ENCODE measurements around the gene SPATA21. TPM values are rescaled to one million over a fixed set of nuclear protein-coding genes. Genes with fewer than 3 reads are reported as not detected.
A peak's percentile ranks its signal among the peaks of the same experiment; 100 is the strongest.
"Not testable (repeated sequence)": the region's sequence is repeated elsewhere in the genome, so short reads cannot be mapped to it uniquely, and the experiment has no call there.

The SPATA21 gene, protein sequence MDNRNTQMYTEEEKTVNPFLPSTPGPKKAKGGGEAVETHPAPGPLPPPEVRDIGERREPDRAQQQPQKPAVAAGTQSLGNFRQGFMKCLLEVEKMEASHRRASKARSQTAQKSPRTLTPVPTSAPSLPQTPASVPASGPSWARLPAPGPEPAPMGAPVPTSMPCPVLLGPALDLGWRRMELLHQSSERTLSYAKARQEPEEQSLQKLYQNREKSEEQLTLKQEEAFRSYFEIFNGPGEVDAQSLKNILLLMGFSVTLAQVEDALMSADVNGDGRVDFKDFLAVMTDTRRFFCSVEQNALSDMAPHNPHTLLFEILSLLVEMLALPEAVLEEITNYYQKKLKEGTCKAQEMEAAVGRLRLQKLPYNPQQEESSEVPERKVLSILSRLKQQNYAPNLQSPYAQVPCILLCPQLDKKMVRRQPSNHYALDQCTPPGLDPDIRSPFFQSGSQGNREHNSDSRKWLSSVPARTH
- not detected in 2 replicates for total RNA-seq
- long read RNA-seq, partial matches to known transcripts = 0 of 2 reads
- long read RNA-seq, other reads (novel, unspliced or antisense) = 2 of 2 reads

DNA sequence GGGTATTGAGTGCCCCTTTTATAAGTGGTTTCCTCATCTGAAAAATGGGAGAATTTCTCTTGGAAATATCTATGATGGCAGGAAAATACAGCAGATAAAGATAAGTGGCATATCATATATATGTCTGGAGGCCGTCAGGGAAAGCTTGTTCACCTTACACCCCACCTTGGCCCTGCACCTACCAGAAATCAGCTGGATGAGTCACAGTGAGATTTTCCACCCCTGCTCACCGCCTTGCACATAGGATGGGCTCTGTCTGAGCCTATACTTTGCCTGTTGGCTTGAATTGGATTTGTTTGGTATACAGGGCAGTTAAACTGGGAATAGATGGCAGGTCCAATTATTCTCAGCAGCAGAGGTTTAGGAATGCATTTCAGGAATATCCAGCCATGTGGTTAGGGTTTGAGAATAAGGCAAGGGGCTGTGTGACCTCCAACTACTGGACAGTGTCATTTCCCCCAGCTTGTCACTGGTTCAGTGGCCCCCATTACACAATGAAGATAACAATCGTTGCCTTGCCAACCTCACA is at the start of gene SPATA21:
Gene SPATA21 (minus strand): TSS at position 479 of the 529 bp plus-strand sequence. CDS start 6,053 bp downstream, outside the sequence.
- Mint-ChIP-seq H3K36me3 (ENCODE audit: low read depth) (no peaks in the 10 kb centered on the region), H3K4me1 (peaks cover 22% of the 10 kb centered on the region), H3K9me3 (no peaks in the 10 kb centered on the region), H3K27me3 (ENCODE audit: low read depth) (no peaks in the 10 kb centered on the region), H3K27ac (ENCODE audit: unreplicated experiment) (no peak within 1 kb of the TSS), H3K4me3 (peak within 1 kb of the TSS; percentile 54)
- DNase-seq (ENCODE audit: low read depth, low spot score) = no peak
- TF ChIP-seq, protein P1, sequence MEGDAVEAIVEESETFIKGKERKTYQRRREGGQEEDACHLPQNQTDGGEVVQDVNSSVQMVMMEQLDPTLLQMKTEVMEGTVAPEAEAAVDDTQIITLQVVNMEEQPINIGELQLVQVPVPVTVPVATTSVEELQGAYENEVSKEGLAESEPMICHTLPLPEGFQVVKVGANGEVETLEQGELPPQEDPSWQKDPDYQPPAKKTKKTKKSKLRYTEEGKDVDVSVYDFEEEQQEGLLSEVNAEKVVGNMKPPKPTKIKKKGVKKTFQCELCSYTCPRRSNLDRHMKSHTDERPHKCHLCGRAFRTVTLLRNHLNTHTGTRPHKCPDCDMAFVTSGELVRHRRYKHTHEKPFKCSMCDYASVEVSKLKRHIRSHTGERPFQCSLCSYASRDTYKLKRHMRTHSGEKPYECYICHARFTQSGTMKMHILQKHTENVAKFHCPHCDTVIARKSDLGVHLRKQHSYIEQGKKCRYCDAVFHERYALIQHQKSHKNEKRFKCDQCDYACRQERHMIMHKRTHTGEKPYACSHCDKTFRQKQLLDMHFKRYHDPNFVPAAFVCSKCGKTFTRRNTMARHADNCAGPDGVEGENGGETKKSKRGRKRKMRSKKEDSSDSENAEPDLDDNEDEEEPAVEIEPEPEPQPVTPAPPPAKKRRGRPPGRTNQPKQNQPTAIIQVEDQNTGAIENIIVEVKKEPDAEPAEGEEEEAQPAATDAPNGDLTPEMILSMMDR (conservative IDR thresholded peaks at IDR 0.05) = no peak

DNA sequence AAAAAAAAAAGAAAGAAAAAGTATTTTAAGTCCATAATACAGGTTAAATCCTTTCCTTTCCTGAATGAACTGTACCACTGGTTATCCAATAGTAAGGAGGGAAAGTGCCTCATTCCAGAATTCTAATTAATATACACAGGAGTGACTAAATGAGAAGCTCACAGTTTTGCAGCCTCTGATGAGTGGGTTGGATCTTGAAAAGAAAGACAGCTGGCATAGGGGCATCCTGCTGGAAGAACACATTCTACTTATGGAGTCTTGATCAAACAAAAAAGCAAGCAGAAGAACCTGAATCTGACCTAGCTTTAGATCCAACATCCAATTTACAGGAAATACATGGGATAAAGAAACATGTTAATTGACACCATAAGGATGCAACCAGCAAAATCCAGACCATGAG is 49.8 kb upstream of the SPATA21 start:
- not testable (repeated sequence) for H3K27ac Mint-ChIP-seq (ENCODE audit: unreplicated experiment); H3K36me3 Mint-ChIP-seq (ENCODE audit: low read depth); H3K4me1 Mint-ChIP-seq; H3K27me3 Mint-ChIP-seq (ENCODE audit: low read depth); H3K4me3 Mint-ChIP-seq; DNase-seq (ENCODE audit: low read depth, low spot score); H3K9me3 Mint-ChIP-seq

DNA sequence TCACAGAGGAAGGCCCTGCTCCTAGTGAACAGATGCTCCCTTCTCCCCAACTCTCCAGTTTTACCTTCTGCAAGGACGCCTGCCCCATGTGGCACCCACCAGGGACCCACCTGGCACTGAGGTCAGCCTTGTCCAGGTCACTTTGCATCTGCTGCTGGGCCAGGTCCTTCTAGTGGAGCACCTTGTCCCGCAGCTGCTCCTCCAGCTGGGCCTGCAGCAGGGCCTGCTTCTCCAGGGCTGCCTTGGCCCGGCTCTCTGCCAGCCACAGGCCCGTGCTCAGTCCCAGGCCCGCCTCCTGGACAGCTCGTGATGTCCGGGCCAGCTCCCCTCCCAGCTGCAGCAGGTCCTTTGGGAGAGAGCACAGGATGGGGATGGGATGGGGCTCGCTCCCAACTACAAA is 49.1 kb upstream of the SPATA21 start:
- H3K36me3 Mint-ChIP-seq (ENCODE audit: low read depth); H3K4me1 Mint-ChIP-seq; H3K27me3 Mint-ChIP-seq (ENCODE audit: low read depth); H3K27ac Mint-ChIP-seq (ENCODE audit: unreplicated experiment); H3K4me3 Mint-ChIP-seq; H3K9me3 Mint-ChIP-seq; DNase-seq (ENCODE audit: low read depth, low spot score): not testable (repeated sequence)

DNA sequence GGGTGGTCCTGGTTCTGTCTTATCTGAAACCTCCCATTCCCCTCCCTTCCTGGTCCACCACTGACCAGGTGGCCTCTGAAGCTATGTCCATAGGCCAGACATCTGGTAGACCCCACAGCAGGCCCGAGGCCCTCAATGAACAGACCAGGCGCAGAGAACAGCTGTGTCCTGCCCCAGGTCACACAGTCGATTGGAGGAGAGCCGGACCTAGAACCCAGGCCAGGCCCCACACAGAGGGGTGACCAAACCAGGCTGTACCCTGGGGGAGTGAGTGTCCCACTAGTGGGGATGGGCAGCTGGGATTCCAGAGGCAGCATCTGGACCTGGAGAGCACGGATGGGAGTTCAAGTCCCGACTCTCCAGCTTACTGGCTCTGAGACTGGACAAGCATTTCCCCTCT is 47.7 kb upstream of the SPATA21 start:
- Mint-ChIP-seq H3K4me3 (no peak overlapping the region), H3K4me1 (no peaks in the 10 kb centered on the region), H3K27me3 (ENCODE audit: low read depth) (no peaks in the 10 kb centered on the region), H3K36me3 (ENCODE audit: low read depth) (peaks cover 9% of the 10 kb centered on the region), H3K9me3 (no peaks in the 10 kb centered on the region), H3K27ac (ENCODE audit: unreplicated experiment) (no peak overlapping the region)
- TF ChIP-seq, protein P1 (conservative IDR thresholded peaks at IDR 0.05) = no peak
- DNase-seq (ENCODE audit: low read depth, low spot score) = no peak

DNA sequence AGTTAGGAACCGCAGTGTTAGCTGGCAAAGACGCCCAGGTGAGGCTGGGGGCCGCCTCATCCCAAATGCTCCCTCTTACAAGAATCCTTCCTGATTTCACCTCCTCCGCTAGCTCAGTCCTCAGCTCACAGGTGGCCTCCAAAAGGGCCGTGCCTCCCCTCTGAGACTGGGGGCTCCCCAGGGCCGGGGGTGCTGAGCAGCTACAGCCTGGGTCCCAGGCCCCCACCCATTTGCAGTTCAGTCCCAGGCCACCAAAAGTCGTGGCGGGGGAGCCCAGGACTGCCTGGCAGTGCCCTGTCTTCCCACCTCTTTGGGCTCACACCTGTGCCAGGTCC is 47.2 kb upstream of the SPATA21 start:
- Mint-ChIP-seq H3K36me3 (ENCODE audit: low read depth) (peaks cover 9% of the 10 kb centered on the region), H3K27ac (ENCODE audit: unreplicated experiment) (no peak overlapping the region), H3K9me3 (no peaks in the 10 kb centered on the region), H3K4me1 (no peaks in the 10 kb centered on the region), H3K27me3 (ENCODE audit: low read depth) (no peaks in the 10 kb centered on the region), H3K4me3 (no peak overlapping the region)
- DNase-seq (ENCODE audit: low read depth, low spot score) = no peak
- TF ChIP-seq, protein P1 (conservative IDR thresholded peaks at IDR 0.05) = no peak

DNA sequence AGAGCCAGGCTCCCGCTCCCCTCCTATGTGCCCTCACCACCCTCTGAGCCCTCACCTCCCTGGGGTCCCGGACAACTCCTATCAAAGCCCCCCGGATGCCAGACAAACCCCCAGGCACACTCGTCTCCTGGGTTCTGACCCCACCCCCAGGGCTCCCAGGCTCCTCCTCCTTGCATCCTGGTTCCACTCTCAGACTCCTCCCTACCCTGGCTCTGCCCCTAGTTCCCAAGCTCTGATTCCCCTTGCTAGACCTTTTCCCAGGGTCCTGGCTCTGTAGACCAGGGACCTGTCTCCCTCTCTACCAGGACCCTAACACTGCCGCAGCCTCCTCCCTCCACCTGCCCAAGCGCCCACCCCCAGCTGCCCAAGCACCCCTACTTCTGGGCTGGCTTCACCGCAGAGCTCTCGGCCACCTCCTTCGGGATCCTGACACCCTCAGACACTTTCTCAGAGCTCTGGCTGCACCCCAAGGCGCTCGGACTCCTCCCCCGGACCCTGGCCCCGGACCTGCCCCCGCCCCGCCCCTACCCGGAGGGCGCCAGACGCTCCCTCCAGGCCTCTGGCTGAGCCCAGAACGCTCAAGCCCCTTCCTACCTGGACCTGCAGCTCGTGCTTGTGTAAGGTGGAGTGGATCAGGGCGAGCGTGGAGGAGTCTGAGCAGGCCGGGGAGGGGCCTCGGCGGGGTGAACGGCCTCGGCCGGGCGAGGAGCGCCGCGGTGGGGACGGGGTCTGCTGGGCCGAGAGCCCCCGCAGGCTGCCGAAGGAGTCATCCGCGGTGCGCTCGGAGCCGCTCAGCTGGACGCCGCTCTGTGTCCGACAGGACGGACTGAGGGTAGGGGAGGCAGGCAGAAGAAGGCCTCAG is 46.6 kb upstream of the SPATA21 start:
- not testable (repeated sequence) for H3K4me3 Mint-ChIP-seq; H3K36me3 Mint-ChIP-seq (ENCODE audit: low read depth); DNase-seq (ENCODE audit: low read depth, low spot score); H3K4me1 Mint-ChIP-seq; H3K9me3 Mint-ChIP-seq; H3K27ac Mint-ChIP-seq (ENCODE audit: unreplicated experiment); H3K27me3 Mint-ChIP-seq (ENCODE audit: low read depth)

DNA sequence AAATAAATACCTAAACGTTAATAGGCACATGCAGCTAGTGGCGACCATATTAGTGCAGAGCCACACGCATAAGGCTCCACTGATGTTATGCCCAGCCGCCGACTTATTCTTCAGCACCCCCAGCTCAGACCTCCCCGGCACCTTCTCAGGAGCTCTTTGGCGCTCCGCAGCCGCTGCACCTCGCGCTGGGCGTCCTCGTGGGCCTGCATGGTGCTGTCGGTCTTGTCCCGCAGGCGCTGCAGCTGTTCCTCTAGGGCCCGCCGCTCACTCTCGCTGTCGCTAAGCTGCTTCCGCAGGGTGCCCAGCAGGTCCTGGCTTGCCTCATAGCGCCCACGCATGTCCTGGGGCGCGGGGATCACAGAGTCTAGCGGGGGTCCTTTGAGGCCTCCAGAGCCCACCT is 45.9 kb upstream of the SPATA21 start:
- not testable (repeated sequence) for H3K4me1 Mint-ChIP-seq; H3K4me3 Mint-ChIP-seq; DNase-seq (ENCODE audit: low read depth, low spot score); H3K27me3 Mint-ChIP-seq (ENCODE audit: low read depth); H3K27ac Mint-ChIP-seq (ENCODE audit: unreplicated experiment); H3K9me3 Mint-ChIP-seq; H3K36me3 Mint-ChIP-seq (ENCODE audit: low read depth)
